Brain pericyte (primary cell): ENCODE data around the gene KIF5C.
"Not testable (repeated sequence)": the region's sequence is repeated elsewhere in the genome, so short reads cannot be mapped to it uniquely, and the experiment has no call there.

Source experiments
- DNase-seq: peaks from one replicate; pipeline ENCODE4 v3.0.0-alpha.2; 2012; ENCODE audit warnings: low read depth, low spot score

KIF5C gene

GRCh38 chr2:148963461-148963860 lies 88.4 kb downstream of the KIF5C start:
- DNase-seq, result no peak

- DNase-seq, result no peak
These were observed 90.8 kb downstream of the KIF5C start for GRCh38 chr2:148965623-148966437.

- DNase-seq, result no peak
These were observed 91.4 kb downstream of the KIF5C start for GRCh38 chr2:148966438-148966758.

- no peak for DNase-seq
These were observed 92.0 kb downstream of the KIF5C start for GRCh38 chr2:148967056-148967455.

- no peak for DNase-seq
These were observed 92.6 kb downstream of the KIF5C start for GRCh38 chr2:148967578-148967977.

- DNase-seq, result no peak
These were observed 93.3 kb downstream of the KIF5C start for GRCh38 chr2:148968301-148968700.

- DNase-seq, result no peak
These were observed 93.8 kb downstream of the KIF5C start for GRCh38 chr2:148968776-148969319.

- no peak for DNase-seq
These were observed 94.6 kb downstream of the KIF5C start for GRCh38 chr2:148969659-148970061.

- DNase-seq, result no peak
These were observed 95.4 kb downstream of the KIF5C start for GRCh38 chr2:148970385-148970784.

GRCh38 chr2:148971547-148971946 lies 96.5 kb downstream of the KIF5C start:
- DNase-seq, result no peak

- DNase-seq, result no peak
These were observed 99.1 kb downstream of the KIF5C start for GRCh38 chr2:148974095-148974494.

- DNase-seq, result no peak
These were observed 103.1 kb downstream of the KIF5C start for GRCh38 chr2:148978026-148978685.

- DNase-seq, result no peak
These were observed 103.7 kb downstream of the KIF5C start for GRCh38 chr2:148978706-148979105.

- no peak for DNase-seq
These were observed 104.3 kb downstream of the KIF5C start for GRCh38 chr2:148979164-148979918.

- no peak for DNase-seq
These were observed 104.9 kb downstream of the KIF5C start for GRCh38 chr2:148979919-148980277.

GRCh38 chr2:148980496-148980895 lies 105.5 kb downstream of the KIF5C start:
- not testable (repeated sequence) for DNase-seq

GRCh38 chr2:148981324-148981723 lies 106.3 kb downstream of the KIF5C start:
- DNase-seq, result no peak

- DNase-seq, result no peak
These were observed 106.8 kb downstream of the KIF5C start for GRCh38 chr2:148981781-148982180.

GRCh38 chr2:148982282-148982681 lies 107.3 kb downstream of the KIF5C start:
- DNase-seq, result no peak

- DNase-seq, result no peak
These were observed 108.9 kb downstream of the KIF5C start for GRCh38 chr2:148983896-148984295.

GRCh38 chr2:148984449-148984848 lies 109.4 kb downstream of the KIF5C start:
- no peak for DNase-seq

- DNase-seq, result no peak
These were observed 112.3 kb downstream of the KIF5C start for GRCh38 chr2:148987286-148987685.
